ENCODE measurements around the gene CGA. TPM values are rescaled to one million over a fixed set of nuclear protein-coding genes. Genes with fewer than 3 reads are reported as not detected.

CGA gene
- total and polyA plus RNA-seq, 11 donors: 0.40 to 0.89 (median 0.49) TPM; not detected in 8

GRCh38 chr6:87118054-87118453, 23.1 kb upstream of the CGA start:
- H3K4me3 ChIP-seq: no peak overlapping the region
- TF ChIP-seq CTCF (IDR thresholded peaks at IDR 0.05) (no peak), POLR2A (IDR thresholded peaks at IDR 0.05) (no peak)
- WGBS, 4 donors: 81 to 91% (median 86%) methylated on average over 4 of the region's 4 CpGs
- H3K27ac ChIP-seq: no peak overlapping the region
- no peak for DNase-seq
- ATAC-seq: no peak
- H3K36me3 ChIP-seq: no peaks in the 10 kb centered on the region
- H3K27me3 ChIP-seq: peaks cover 0 to 12% (median 5%) of the 10 kb centered on the region in 9 donors
- intact Hi-C loops (cut with DNase I): no loop called here
- peaks cover 0 to 4% (median 0%) of the 10 kb centered on the region in 12 donors for H3K4me1 ChIP-seq
- no peaks in the 10 kb centered on the region for H3K9me3 ChIP-seq

GRCh38 chr6:87116922-87117321, 22.0 kb upstream of the CGA start:
- ATAC-seq (no peak), DNase-seq (no peak)
- 81 to 91% (median 84%) methylated on average over 2 of the region's 2 CpGs for WGBS, 4 donors
- Histone ChIP-seq H3K27ac (no peak overlapping the region), H3K4me1 (no peaks in the 10 kb centered on the region), H3K4me3 (no peak overlapping the region), H3K36me3 (no peaks in the 10 kb centered on the region), H3K9me3 (no peaks in the 10 kb centered on the region), H3K27me3 (peaks cover 0 to 8% (median 0%) of the 10 kb centered on the region in 9 donors)
- no peak for TF ChIP-seq POLR2A (IDR thresholded peaks at IDR 0.05)
- TF ChIP-seq CTCF (IDR thresholded peaks at IDR 0.05): no peak
- intact Hi-C loops (cut with DNase I): no loop called here

- no peaks in the 10 kb centered on the region for H3K27me3 ChIP-seq
- no peak overlapping the region for H3K27ac ChIP-seq
- 73 to 84% (median 78%) methylated on average over 2 of the region's 2 CpGs for WGBS, 4 donors
- DNase-seq (no peak), ATAC-seq (no peak)
- no peaks in the 10 kb centered on the region for H3K36me3 ChIP-seq
- H3K4me3 ChIP-seq: no peak overlapping the region
- H3K9me3 ChIP-seq: no peaks in the 10 kb centered on the region
- intact Hi-C loops (cut with DNase I): no loop called here
- no peaks in the 10 kb centered on the region for H3K4me1 ChIP-seq
- no peak for TF ChIP-seq POLR2A (IDR thresholded peaks at IDR 0.05)
- no peak for TF ChIP-seq CTCF (IDR thresholded peaks at IDR 0.05)
Observed at GRCh38 chr6:87115402-87116135, 20.7 kb upstream of the CGA start.

- H3K36me3 ChIP-seq: no peaks in the 10 kb centered on the region
- ATAC-seq (no peak), DNase-seq (no peak)
- intact Hi-C loops (cut with DNase I): no loop called here
- TF ChIP-seq POLR2A (IDR thresholded peaks at IDR 0.05) (no peak), CTCF (IDR thresholded peaks at IDR 0.05) (no peak)
- no peaks in the 10 kb centered on the region for H3K27me3 ChIP-seq
- no peak overlapping the region for H3K27ac ChIP-seq
- WGBS, 4 donors: 74 to 100% (median 85%) methylated on average over 1 of the region's 1 CpG
- H3K9me3 ChIP-seq: no peaks in the 10 kb centered on the region
- no peaks in the 10 kb centered on the region for H3K4me1 ChIP-seq
- no peak overlapping the region for H3K4me3 ChIP-seq
Observed at GRCh38 chr6:87110636-87111035, 15.7 kb upstream of the CGA start.
